NCI-H128 (cell line): ENCODE results near the gene RPS6KL1.

Experiments
- DNase-seq: peaks from one replicate; lab custom pipeline; 2025; ENCODE audit not compliant: unreplicated experiment; lab: John Stamatoyannopoulos, UW

Gene RPS6KL1

DNA sequence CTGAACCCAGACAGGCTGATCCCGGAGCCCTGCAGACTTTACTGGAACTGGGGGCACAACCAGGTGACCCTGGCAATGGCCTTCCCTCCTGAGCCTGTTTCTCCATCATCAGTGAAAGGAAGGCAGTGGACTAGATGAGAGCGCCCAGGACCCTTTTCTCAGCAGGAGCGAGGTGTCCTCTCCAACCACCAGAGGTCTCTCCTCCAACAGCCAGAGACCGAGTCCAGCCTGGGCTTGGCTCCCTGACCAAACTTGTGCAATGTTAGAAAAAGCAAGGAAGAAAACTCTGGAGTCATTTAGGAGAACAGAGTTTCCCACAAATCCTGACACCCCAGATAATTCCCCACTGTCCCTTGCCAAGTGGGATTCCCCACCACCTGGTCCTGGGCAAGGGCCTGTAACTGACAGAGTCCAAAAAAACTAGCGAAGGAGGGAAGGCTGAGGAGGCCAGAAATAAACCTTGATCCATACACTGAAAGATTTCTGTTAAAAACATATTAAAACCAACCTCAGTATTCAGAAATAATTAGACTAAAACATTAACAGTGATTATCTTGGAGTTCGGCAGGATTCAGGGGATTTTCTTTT lies 9.0 kb downstream of the RPS6KL1 start:
- DNase-seq: peak; percentile 10

DNA sequence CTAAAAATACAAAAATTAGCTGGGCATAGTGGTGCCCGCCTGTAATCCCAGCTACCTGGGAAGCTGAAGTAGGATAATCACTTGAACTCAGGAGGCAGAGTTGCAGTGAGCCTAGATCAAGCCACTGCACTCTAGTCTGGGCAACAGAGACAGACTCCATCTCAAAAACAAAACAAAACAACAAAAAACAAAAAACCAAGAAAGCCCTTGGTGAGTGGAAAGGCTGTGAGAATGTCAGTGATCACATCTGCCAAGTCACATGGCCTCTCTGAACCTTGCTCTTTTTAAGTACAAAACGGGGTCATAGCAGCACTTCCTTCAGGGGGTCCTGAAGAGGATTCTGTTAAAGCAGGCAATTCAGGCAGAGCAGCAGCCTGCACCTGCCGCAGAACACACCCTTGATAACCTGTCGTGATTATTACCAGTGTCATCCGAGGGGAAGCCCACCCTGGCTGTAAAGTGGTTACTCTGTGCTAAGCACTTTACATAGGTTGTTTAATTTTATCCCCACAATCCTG lies 9.6 kb downstream of the RPS6KL1 start:
- no peak for DNase-seq

DNA sequence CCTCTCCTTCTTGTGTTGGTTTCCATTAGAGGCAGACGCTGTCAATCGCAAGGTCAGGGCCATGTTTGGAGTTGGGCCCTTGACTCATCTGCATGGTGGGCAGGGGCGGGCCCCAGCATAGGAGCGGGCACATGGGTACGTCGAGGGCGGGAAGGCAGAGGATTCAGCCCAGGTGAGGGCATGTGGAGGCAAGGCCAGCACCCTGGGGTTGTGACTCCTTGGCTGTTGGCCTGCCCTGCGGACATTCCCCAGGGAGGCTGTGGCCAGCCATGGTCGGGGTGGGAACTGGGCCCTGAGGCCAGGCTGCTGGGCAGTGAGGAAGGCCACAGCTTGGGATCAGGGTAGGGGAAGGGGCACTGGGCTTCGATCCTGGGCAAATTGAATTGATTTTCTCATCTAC lies 10.3 kb downstream of the RPS6KL1 start:
- DNase-seq: no peak

DNA sequence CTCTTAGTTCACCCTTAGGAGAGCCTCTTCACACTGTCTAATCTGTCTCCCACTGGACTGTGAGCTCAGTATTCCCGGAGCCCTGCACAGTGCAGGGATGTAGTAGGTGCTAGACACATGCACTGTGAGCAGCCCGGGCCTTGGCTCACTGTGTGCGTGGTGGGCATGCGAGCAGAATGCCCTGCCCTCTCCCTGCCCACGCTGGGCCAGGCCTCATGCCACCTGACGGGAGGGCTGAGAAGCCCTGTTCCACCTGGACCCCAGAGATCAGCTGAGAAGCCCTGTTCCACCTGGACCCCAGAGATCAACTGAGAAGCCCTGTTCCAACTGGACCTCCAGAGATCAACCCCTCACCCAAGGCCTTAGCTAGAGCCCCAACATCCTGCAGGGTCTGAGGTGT lies 10.9 kb downstream of the RPS6KL1 start:
- DNase-seq: no peak

DNA sequence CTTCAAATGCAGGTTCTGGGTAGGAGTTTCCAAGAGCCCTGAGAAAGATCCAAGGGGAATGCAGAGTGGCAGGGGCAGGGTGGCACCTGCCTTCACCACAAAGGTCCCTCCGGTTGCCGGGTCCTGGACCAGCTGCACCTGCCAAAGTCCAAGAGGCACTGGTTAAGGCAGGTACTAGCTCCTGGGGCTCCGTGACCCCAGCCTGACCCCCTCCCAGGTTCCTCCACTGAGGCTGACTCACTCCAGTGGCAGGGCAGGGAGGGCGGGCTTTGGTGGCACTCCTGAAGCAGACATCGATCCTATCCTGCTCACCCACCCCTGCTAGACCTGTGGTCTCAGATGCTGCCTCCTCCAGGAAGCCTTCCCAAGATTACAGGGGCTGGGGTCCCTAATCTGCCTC lies 11.4 kb downstream of the RPS6KL1 start:
- DNase-seq: no peak

DNA sequence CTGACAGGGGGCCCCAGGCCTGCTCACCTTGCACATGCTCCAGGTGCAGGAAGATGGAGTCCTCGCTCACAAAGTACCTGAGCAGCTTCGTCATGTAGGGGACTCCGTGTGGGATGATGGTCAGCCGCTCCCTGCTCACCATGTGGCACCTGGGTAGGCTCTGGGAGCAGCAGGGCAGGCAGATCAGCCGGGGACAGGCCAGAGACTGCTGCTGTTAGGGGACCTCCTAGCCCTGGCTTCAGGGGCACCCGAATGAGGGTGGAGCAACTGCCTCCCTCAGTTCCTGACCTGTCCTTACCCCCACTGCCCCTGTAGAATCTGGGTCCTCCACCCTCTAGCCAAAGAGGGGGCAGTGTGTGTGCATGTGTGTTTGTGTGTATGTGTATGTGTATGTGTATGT lies 11.8 kb downstream of the RPS6KL1 start:
- DNase-seq: no peak

DNA sequence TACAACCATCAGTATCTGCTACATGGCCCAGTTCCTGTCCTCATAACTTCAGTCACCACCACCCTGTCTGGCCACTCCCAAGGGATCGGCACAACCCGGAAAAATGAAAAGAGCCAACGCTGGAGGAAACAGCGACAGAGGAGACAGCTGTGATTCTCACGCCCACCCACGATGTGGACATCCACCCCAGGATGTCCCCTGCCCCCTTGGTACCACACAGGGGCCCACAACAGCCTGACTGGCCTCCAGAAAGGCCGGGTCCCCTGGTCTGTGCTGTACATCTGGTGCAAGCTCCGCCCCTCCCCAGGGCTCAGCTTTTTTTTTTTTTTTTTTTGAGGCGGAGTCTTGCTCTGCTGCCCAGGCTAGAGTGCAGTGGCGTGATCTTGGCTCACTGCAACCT lies 12.5 kb downstream of the RPS6KL1 start:
- no peak for DNase-seq

DNA sequence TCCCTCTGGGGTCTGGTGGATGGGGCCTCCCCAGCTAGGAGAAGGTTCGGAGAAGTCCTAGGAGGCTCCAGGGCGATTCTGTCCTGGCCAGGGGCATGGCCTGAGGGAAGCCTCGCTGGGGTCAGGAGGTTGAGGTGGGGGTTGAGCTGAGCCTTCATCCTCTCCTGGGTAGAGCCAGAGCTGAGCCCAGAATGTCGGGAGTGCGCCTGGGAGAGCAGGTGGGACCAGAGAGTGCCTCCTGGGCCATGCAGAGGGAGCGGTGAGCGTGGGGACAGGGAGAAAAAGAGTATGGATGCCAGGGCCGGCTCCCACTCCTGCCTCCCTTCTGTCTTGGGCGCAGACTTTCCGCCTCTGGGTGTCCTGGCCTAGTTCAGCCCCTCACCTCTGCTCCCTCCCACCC lies 13.1 kb downstream of the RPS6KL1 start:
- no peak for DNase-seq

DNA sequence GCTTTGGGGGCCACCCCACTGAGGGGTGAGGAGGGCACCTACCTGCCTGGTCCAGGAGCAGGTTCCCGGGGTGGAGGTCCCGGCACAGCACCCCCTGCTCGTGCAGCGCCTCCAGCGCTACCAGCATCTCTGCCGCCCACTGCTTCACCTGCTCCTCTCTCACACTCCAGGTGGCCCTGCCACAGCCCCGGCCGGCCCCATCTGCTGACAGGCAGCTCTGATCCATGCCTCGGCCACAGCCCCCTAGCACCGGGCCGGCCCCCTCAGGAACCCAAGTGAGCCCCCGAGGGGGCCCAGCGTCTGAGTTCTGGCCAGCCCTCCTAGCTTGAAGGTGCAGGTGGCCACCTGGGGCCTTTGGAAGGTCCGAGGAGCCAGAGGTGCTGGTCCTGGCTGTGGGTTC lies 13.6 kb downstream of the RPS6KL1 start:
- no peak for DNase-seq

DNA sequence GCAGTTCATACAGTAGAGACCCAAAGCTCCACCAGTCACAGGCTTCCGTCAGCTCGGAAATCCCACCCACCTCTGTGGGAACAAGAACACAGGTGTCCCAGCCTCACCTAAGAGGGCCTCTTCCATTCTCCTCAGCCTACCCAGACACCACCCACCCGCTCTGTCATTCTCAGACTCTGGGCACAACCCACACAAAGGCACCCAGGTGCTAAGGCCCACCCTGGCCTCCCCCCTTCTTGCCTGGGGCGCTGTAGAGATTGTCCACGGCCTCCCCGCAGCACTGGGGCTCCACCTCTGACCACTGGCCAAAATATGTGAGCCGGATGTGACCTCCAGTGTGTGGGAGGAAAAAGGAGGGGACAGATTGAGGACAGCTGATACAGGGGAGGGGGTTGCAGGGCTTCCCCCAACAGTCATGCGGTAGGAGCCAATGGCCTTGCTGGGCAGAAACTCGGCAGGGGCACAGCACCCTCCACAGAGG lies 14.2 kb downstream of the RPS6KL1 start:
- no peak for DNase-seq

DNA sequence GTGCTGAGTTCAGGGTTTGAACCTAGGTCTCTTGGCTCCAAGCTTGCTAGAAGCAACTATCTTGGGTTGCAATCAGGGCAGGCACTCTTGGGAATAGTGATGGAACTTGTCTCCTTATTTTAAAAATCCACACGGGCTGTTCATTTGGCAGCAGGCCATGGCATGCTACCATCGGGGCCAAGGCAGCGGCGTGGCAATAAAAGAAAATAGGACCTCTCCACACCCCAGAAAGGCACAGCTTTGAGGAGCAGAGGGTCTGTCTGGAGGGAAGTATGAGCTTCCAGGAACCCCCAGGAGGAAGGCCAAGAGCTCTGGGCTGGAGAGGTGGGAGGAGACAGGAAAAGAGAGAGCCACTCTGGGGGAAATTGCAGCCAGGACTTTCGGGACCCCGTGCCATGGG lies 15.3 kb downstream of the RPS6KL1 start:
- no peak for DNase-seq

DNA sequence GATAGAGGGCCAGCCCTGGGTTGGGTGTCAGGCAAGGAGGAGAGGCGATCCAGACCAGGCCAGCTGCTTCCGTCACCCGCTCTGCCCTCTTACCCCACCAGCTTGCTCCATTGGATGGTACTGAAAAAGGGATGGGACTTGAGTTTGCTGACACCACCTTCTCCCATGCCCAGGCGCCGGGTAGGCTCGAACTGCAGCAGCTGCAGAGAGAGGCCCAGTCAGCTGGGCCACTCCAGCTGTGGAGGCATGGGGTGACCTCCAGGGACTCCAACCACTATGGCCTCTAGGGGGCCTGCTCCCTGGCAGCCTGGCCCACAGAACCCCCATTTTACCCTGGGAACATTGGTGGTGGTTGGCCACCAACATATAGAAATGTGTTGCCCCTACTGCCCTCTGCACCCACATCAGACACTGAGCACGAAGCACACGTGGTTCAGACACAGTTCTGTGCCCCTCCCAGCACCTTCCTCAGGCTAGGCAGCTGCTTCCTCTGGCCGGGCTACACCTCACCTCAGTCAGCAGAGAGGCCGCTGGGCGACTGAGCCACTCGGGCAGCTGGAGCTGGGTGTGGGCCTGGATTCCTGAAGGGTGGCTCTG lies 16.0 kb downstream of the RPS6KL1 start:
- no peak for DNase-seq

DNA sequence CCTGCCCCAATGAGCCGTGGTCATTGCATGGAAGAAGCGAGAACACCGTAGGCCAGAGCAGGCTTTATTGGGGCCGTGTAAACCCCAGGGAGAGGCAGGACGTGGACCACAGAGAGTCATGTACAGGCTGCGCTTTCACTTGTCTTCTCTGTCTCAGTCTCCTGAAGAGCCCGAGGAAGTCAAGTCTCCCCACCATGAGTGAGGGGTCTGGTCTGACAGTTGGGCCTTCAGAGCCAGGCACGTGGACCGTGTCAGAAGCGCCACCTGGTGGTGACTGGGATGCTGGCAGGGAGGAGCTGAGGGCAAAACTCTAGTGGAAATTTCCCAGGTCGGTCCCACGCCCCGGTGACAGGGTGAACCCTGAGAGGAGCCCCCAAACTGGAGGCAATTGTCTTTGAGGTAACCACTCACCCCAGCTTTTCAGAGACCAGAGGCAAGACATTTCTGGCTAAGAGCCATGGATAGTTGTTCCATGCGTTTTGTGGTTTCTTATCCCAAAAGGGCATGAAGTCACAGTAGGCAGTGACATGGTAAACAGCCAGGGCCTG lies 17.4 kb downstream of the RPS6KL1 start:
- no peak for DNase-seq

DNA sequence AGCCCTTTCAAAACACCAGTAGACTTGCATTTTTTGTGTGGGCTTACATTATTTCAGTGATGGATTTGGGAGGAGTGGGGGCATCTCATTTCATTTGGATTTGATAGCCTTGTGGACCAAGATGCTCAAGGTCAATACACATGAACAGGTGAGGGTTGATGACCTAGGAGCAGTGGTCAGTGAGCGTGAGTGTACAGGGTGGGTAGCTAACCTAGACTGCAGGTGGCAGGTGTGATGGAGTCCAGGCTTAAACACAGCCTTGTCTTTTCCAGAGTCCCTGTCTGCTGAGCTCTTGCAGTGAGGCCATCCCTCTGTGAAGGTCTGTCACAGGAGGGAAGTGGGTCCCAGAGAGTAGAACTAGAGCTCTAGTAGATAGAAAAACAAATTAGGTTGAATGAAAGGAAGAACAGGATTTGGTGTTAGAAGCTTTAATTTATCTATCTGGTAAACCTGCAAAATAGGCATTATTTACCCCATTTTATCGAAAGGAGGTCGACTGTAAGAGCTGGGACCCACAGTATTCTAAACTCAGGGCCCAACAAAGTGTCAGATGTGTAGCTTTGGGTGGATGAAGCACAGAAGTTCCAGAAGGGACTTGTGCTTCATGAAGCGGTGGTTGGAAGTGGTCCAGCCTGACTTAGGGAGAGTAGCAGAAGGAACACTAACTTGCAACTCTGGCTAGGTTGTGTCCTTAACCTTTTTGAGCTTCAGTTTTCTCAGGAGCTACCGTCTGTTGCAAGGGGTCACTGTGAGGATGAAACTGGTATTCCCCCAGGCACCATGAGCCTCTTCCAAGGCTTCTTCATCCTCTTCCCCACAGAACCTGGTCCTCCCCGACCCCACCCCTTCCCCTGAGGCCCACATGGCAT lies 18.2 kb downstream of the RPS6KL1 start:
- DNase-seq: no peak

DNA sequence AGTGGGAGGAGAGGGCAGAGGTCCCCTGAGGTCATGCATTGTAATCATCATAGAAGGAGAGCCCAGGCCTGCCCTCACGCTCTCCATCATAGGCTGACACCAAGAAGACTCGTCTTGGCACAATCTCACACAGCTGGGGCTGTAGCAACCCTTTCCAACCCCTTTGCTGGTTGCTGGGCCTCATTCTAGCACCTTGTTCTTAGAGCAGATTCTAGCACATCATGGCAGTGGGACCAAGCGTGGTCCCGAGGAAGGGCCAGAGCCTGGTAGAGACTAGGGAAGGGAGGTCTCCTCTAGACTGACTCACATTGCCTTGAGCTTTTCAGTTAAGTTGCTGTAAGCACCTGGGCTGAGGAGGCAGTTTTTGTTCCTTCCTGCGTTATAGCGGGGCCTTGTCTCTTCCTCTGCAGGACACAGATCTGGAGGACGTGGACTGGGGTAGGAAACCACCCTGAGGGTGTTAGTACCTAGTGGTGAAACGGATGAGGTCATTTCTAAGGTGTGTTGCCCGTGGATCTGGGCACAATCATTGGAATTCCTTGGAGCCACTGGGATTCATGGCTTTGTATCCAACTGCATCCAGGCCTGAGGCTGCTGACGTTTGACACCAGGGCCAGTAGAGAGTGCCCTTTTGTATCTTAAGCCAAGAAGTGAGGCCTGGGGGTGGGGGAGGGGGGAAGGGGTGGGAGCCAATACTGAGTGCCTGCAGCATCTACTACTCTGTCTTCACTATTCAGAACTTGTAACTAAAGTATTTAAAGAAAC lies 19.9 kb downstream of the RPS6KL1 start:
- DNase-seq: no peak

DNA sequence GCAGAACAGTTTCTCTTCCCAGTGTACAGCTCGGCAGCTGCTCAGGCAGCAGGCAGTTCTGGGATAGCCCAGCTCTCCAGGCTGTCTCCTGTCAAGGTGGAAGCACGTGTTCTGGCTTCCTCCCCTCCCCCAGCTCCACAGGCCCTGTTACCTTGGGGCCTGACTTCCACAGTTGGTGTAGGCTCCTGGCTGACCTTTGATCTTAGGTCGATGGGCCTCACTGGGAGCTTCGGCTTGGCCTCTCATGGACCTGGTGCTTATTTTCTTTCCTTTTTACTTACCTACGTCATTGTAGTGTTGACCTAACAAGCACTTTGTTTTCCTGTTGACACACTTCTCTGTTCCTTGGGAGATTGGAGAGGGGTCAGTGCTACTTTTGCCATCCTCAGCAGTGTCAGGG lies 24.4 kb downstream of the RPS6KL1 start:
- DNase-seq: no peak

DNA sequence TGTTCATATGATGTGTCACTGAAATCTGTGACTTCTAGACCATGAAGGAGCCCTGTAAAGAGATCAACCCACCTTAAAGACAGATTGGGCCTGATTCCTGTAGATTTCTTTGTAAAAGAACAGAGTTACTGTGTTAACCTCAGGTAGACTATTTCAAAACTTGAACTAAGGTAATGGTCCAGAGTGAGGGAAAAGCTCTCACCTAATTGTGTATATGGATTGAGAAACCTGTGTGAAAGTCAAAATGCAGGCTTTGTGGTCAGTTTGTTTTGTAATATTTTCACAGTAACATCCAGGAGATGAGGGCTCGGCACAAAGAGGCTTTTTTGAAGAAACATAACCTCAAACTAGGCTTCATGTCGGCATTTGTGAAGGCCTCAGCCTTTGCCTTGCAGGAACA lies 25.0 kb downstream of the RPS6KL1 start:
- DNase-seq: no peak

DNA sequence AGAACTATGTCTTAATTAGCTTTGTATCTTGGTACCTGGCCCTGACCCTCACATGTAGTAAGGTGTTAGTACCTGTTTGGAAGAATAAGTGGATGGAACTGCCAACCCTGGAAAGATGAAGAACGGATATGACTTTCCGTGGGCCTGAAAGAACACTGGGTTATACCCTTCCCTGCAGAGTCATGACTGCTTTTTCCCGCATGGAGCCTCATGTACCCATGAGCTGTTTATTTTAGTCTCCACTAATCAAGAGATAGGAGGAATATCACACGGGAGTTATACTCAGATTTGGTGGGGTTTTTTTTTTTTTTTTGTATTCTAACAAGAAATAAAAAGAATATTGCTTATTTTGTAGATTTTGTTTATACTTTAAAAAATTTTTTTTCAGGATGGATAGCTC lies 25.4 kb downstream of the RPS6KL1 start:
- DNase-seq: no peak

DNA sequence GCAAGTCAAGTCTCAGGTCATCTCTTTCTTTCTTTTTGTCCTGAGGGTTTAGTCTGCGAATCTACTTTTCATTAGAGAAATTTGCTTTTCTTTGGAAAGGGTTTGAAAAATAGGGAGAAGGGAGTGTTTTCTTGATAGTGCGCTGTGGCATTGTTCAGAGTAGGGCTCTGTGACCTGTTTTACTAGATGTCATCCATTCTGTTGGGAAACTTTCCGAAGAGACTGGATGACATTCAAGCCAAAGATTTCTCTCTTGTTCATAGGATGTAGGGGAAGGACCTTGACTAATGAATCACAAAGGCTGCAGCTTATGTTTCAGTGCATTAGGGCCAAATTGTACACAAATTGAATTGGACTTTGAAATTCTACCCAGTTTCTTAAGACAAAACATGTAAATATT lies 26.7 kb downstream of the RPS6KL1 start:
- DNase-seq: no peak

DNA sequence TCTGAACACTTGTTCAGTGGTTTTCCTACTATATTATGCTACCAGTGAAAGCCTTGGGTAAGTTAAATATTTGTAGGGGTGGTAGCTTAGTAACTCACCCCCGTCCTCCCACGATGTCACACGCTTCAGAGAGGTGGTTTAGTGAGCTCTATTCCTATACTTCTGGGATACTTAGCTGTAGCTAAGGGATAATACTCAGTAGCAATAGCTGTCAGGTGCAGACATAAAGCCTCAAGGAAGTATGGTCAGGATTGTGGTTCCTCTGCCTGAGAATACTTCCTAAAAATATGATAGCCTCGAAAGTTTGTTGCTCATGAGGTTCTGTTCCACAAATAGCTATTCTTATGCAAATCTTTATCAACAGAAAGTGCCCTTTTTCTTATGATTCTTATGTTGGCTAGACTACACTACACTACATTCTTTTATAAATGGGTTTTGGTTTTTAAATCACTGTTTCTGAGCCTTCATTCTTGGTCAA lies 29.4 kb downstream of the RPS6KL1 start:
- no peak for DNase-seq

DNA sequence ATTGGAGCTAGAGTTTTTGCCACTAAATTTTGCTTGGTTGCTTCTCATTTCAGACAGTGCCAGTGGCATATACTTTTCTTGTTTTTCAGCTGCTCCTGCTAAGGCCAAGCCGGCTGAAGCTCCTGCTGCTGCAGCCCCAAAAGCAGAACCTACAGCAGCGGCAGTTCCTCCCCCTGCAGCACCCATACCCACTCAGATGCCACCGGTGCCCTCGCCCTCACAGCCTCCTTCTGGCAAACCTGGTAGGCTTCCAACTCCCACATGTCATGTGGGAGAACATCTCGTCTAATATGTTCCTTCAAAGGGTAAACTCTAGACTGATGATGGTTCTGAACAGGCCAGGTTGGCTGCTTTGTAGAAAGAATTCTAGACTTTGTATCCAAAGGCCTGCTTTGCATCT lies 30.3 kb downstream of the RPS6KL1 start:
- no peak for DNase-seq
